GM18873 (cell line): ENCODE results near the gene PTPRN2.

Experiments
- ATAC-seq: cut with Tn5 transposase; IDR thresholded peaks from one replicate; pipeline ENCODE4 v1.9.1; 2021; ENCODE audit warnings: mild to moderate bottlenecking, moderate library complexity, moderate number of reproducible peaks; ENCODE audit not compliant: unreplicated experiment, low FRiP score

The PTPRN2 gene

DNA sequence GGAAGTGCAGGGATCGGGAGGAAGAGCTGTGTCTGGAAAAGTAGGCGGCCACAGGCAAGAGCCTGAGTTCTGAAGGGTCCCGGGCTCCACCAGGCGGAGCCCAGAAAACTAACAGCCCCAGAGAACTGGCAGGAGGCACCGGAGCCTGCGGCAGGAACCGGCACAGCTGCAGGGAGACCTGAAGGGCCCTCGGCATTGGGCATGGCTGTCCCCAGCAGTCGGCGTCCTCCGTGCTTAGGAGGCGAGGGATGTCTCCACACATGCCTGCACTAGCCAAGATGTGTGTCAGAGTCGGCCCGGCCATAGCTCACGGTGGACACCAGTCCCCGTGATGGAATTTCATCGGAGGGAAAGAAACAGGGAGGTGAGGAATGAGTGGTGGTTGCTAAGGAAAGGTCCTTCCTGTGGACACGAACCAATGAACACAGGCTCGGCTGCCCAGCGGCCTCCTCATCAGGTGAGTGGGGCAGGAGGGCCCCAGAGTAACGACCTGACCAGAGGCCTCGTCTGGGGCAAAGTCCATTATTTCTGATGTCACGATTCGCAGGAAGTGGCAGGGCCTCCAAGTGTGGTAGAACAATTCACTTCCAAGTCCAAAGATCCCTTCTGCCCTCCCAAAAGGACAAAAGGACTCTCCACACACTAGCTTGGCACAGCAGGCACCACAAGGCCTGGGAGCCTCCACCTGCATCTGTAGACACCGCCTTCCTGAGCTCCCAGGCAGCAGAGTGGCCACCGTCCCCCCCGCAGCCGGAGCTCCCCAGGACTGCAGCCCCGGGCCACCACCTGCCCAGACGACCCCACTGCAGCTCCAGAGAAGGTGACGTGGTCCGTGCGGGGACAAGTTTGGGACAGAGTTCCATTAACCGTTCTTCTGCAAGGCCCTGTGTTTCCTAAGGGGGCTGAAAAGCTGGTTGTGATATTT is 444.2 kb downstream of the PTPRN2 start:
- ATAC-seq, result no peak

DNA sequence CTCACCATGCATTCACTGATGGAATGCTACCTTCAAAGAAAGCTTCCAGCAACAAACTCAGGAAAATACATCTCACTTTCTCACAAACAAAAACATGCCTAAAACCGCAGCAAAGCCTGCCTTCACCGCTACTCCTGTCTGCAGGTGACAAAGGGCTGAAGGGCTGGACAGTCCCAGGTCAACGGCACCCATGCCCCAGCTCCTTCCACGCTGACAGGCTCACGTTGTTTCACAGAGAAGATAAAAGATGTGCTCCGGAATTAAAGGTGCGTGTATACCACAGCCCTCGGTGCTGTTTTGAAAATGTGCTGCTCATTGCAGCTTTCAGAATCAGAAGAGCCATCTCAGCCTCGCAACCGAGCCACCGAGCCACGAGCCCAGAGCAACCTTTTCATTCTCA is 445.0 kb downstream of the PTPRN2 start:
- no peak for ATAC-seq

DNA sequence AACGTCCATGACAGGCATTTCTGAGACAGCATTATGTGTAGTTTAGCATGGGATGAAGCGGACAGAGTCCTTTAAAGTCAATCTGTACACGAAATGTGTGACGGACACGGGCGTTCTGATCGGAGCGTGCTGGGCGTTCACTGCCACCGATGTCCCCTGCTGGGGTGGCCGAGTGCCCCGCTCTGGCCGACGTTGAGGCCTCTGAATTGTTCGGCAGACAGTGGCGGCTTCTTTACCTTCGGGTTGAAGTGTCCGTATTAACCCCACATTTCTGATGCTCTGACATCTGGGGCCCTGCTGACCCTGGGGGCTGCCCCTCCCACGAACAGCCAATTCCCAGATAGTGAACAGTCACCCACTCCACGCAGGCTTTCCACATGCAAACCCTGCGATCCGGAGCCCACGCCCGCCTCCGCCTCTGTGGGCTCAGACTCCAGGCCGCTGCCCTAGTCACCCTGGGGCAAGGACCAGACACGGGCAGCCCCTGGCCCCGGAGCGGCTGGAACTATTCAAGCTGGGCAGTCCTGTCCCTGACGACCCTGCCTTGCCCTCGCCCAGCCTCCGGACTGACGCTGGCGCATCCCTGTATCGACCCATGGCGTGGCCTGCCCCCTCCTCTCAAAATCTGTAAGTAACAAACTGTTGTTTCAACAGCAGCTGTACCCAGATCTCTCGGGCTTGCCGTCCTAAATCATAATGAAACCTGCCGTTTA is 445.7 kb downstream of the PTPRN2 start:
- no peak for ATAC-seq

DNA sequence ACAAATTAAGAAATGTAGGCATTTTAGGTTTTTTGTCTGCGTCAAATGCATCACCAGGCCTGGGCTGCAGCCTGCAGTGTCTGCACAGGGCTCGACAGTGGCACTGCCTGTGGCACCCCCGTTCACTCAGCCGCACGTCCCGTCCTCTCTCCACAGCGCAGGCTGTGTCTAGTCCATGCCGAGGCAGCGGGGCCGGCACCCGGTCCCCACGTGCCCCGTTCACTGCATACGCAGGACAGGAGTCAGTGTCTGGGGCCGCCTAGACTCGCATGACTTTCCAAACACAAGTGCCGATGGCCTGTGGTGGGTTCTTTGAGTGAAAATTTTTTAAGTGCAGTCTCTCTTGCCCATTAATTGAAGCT is 446.4 kb downstream of the PTPRN2 start:
- ATAC-seq, result no peak

DNA sequence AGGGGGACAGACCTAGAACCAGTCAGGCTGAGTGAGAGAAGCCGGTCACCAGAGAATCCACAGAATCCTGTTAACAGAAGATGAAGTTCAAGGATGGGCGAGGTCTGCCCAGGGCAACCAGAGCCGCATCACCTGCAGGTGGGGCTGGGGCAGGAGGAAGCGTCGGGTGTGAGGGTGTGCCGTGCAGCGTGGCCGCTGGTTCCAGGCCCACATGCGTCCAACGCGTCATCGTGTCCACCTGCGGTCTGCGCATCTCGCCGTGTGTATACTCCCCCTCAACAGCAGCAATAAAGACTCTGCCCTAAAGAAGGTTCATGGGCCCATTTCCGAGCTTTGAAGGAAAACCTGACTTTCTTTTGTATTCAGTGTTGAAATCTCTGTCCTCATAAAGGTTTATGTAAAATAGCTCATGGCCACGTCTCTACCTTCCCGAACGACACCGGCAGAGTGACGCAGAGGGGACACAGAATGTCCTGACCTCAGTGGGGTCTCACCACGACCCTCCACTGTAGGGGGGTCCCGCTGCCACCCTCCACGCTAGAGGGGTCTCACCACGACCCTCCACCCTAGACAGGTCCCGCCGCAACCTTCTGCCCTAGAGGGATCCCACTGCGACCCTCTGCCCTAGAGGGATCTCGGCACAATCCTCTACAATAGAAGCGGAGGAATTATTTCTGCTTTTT is 446.9 kb downstream of the PTPRN2 start:
- no peak for ATAC-seq

DNA sequence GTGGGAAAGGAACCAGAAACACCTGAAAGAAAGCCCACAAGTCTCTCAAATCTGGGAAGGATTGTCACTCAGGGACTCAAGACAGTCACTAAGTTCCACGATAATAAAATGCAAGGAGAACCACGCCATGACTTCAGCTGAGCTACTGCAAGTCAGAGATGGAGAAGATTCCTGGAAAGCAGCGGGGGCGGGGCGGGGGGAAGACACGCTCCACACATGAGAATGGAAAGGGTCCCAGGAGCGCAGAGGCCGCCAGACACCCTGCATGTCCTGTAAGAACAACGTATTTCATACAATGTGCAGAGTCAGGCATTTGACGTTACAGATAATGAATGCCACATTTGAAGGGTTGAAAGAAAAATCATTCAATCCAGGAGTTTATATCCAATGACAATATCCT is 448.1 kb downstream of the PTPRN2 start:
- no peak for ATAC-seq

DNA sequence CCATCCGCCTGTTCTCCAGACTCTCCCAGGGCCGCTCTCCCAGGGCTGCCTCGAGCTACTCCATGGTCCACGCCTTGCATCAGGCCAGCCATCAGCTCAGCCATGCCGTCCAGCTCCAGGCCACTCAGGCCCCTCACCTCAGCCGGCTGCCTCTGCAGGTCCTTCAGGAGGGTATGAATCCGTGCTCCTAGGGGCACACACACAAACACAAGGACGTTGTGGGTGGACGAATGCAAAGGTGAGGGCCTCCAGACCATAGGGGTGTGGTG is 449.4 kb downstream of the PTPRN2 start:
- no peak for ATAC-seq

DNA sequence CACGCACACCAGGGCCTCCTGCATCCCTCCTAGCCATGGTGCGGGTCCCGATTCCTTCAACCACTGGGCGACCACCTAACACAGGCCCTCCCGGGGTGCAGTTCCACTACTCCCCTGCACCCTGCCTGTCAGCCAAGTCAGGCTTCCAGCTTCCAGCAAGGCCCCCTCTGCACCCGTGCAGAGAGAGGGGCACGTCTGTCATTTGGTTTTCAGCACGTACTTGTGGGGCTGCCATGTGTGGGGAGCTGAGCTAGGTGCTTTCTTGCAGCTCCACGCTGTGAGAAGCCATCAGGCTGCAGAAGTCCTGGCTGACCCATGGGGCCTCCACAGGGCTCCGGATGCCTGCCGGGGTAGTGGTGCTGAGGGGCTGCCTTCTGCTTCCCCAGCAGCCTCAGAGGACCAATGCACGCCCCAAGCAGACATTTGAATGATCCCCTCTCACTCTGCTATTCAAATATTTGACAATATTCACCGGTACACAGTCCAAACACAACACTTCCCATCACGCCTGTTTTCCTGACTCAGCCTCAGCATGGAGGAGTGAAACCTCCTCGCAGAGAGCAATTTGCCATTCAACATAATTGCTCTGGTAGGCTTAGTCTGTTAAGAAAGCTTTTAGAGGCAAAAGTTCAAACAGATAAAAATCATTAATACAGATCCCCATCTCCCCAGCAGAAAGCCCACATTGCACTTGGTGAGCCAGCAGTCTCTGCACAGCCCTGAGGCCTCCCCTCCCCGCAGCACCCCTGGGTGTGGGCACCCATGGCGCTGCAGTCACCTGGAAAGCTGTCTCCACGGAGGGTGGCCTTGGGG is 449.9 kb downstream of the PTPRN2 start:
- no peak for ATAC-seq

DNA sequence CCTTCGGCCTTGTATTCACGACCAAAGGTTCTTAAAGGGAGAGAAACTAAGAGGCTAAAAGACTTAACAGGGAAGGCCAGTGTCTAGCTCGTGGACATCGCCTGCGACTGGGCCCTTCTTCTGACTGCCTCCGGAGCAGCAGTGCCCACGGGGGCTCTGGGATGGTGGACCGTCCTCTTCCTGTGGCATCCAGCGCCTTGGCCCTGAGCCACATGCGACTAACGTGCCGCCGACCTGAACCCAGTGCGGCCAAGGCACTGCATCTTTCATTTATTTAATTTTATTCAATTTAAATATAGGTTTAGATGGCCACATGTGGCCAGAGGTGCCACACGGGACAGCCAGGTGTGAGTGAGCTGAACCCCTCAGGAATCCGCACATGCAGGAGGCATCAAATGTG is 451.7 kb downstream of the PTPRN2 start:
- ATAC-seq, result no peak

DNA sequence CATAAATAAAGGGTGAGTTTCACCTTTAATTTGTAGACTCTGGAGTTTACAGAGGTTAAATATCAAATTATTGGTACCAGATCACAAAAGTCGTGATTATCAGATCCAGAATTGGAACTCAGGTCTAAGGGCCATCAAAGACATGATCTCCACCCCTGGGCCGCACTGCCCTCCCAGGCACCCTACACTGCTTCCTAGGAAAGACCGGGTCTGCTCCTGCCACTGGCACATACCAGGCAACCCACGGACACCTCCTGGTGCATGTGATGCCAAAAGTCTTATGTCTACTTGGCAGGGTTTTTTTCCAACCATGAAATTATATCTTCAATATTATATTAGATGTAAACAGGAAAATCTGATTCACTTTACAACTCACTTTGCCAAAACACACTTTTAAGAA is 452.8 kb downstream of the PTPRN2 start:
- ATAC-seq, result no peak

DNA sequence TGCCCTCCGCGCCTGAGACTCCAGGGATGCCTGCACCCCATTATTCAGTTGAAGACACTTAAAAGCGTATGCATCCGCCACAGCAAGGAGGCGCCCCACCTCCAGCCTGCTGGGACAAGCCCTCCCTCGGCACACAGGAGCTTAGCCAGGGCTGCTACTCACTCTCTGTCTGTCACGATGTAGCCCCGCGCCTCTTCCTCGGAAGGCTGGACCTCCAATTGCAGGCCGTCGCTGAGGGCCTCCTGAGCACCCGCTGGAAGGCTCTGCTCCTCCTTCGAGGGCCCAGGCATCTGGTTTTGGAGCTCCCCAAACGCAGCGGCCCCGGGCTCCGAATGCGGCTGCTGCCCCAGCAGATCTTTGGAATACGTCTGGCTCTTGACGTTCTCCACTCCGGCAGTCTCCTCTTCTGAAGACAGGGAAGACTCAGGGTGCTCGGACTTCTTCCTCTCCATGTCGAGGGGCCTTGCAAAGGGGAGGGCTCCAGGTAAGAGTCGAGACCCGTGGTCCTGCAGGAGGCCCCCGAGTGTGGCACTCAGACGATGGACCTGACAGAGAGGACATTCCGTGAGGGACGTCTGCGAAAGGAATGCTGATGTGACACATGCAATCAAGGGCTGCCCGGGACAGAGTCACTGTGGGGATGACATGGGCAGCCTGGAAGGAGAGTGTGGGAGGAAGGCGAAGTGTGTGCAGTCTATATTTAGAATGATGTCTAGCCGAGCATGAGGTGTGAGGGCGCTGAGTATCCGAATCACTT is 453.9 kb downstream of the PTPRN2 start:
- no peak for ATAC-seq

DNA sequence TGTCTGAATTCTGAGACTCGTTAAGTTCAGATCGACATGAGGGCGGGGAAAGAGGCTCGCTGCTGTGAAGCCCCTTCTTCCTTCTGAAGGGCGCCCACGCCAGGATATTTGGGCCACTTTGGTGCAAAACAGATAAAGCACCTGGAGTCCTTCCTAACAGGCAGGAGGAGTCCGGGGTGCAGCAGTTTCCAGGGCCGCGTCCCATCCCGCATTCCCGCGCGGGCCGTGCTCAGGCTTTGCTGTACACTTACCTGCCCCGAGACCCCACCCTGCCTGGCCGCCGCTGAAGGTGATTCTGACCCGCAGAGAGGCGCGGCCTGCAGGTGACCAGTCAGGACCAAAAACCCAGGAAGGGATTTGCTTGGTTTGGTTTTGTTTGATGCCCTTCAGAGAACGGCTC is 454.6 kb downstream of the PTPRN2 start:
- ATAC-seq, result no peak

DNA sequence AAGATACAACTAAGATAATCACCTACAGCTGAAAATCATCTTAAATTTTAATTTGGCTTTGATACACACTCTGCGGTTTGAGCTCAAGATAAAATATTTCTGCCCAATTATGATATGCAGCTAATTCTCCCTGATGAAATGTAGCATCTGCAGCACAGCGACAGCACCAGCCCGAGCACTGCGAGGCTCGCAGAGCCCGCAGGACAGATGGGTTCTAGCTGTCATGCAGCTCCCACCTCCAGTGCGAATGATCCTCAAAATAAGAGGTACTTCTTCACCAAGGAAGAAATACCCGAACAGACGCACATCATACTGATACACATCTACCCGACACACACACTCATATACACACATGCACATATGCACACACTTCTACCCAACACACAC is 457.6 kb downstream of the PTPRN2 start:
- ATAC-seq, result no peak

DNA sequence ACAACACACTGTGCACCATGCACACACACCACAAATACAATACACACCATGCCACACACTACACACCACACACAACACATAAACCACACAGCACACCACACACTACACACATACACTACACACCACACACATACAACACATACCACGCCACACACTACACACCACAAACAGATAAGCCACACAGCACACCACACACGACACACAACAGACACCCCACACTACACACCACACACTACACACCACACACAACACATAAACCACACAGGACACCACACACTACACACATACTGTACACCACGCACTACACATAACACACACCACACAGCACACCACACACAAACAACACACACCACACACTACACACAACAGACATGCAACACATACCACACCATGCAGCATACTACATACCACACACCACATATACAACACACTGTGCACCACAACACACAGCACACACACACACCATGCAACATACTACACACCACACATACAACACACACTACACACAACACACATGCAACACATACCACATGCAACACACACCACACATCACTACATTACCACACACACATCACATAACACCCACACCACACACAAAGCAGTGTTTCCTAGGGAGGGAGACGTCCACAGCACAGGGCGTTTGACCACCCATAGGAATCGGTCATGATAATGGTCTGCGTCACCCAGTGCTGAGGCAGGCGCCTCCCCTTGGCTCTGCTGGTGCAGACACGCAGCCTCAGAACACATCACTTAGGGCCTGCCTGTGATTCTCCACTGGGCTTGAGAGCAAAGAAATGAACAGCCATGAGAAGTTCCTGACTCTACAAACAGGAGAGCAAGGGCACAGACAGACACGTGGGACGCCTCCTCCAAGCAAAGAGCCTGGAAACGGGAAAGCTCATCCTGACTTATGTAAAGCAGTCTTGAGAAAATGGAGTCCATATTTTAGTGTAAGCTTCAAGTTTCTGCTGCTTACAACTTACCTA is 458.3 kb downstream of the PTPRN2 start:
- ATAC-seq, result no peak

DNA sequence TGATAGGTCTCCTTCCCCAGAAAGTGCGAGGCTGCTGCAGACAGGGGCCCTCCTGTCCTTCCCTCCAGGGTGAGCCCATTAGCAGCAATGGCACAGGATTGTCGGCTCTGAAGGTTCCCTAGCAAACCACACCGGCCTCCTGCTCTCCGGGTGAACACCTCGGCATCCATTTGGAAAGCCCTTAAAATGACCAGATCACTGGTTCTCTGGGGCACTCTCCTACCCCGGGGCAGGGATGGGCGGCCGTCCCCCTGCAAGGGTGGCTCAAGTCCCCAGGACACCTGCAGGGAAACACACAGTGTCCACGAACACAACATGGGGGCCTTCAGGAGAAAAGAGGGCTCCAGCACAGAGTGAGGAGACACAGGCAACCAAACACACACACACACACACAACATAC is 459.1 kb downstream of the PTPRN2 start:
- ATAC-seq, result no peak

DNA sequence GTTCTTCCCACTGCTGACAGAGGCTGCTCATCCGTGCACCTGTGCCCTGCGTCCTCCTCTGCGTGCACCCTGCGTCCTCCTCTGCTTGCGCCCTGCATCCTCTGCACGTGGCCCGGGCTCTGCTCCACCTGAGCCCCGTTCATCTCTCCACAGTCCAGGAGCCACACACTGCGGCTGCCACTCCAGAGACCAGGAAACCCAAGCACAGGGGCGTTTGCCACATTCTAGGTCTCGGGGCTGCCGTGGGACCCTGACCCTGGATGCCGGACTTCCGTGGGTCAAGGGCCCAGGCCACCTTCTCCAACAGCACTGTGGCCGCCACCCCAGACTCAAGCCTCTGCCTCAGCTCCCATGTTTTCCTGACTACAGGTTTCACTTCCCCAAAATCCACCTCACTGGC is 460.4 kb downstream of the PTPRN2 start:
- ATAC-seq, result no peak

DNA sequence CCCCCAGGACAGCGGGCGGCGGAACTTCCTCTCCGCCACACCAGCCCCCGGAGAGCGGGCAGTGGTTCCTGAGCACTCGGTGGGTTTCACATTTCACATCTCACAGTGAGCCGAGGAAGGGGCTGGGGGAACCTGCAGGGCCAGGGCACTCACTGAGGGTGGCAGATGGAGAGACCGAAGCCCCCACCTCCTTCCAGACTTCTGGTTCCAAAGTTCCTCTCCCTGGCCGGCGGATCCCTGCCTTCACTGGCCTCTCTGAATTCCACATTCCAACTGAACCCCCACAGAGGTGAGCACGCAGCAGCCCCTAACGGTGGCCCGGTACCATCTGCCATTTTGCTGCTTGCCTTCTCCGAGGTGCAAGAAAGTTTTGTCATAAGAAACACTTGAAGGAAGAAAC is 461.0 kb downstream of the PTPRN2 start:
- ATAC-seq, result no peak

DNA sequence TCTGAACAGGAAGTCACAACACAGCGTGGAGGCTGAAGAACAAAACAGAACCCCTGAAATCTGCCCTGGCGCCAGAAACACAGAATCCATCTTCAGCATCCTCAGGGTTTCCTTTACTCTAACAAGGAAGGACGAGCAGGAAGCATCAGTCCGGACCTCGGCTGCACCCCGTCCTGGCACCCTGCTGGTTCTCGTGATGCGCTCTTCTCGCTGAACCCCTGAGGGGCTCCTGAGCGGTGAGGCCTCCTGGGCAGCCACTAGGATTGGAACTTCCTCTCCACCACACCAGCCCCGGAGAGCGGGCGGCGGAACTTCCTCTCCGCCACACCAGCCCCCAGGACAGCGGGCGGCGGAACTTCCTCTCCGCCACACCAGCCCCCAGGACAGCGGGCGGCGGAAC is 461.9 kb downstream of the PTPRN2 start:
- ATAC-seq, result no peak

DNA sequence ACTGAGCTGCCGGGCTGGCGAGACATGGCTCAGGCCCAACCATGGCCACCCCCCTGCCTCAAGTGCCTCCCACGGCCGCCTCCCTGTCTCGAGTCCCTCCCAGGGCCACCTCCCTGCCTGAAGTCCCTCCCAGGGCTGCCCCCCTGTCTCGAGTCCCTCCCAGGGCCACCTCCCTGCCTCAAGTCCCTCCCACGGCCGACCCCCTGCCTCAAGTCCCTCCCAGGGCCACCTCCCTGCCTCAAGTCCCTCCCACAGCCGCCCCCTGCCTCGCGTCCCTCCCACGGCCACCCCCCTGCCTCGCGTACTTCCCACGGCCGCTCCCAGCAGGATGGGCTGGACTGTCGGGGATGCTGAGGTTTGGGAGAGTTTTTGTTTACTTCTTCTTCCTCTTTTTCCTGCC is 462.5 kb downstream of the PTPRN2 start:
- ATAC-seq, result no peak
